B cell (primary cell): Measurements from ENCODE around the gene PELI2. TPM values are rescaled to one million over a fixed set of nuclear protein-coding genes. Genes with fewer than 3 reads are reported as not detected.

Experiments used
- ATAC-seq: fragments of 200-7000 bp; cut with Tn5 transposase; one replicate; pipeline ENCODE4 v1.10.0; 2021; ENCODE audit warnings: low read depth, mild to moderate bottlenecking, moderate number of reproducible peaks, moderate library complexity
- CTCF ChIA-PET: fragments of 350-600 bp; sonication (Branson Sonifier 250); formaldehyde crosslinking; loops from one replicate; lab custom pipeline; 2021; ENCODE audit warnings: antibody characterized with exemption, inconsistent platforms; lab: Charles Lee
- POLR2A ChIA-PET: fragments of 350-600 bp; sonication (Branson Sonifier 250); formaldehyde crosslinking; loops from one replicate; lab custom pipeline; 2021; ENCODE audit warnings: antibody characterized with exemption; lab: Charles Lee
- DNase-seq: peaks from one replicate; pipeline ENCODE4 v3.0.0; 2013
- H2AFZ ChIP-seq: 2 replicates; pipeline ENCODE4 v1.6.1; 2012; ENCODE audit warnings: mild to moderate bottlenecking, low read depth, low read length; ENCODE audit not compliant: insufficient read depth, poor library complexity, severe bottlenecking
- H3K27ac ChIP-seq, 2 donors: 1 replicate in 1 of 2; 2 replicates in 1 of 2; pipeline ENCODE4 v1.5.1; 2012 to 2013; ENCODE audit warnings: low read length in 2 of 2, mild to moderate bottlenecking in 2 of 2, moderate library complexity in 1 of 2
- H3K27me3 ChIP-seq, 4 experiments: fragments of 200-600 bp in 1 of 4; sonication (generic) in 1 of 4; replicated peaks in 1 of 4; 1 replicate in 2 of 4; 2 replicates in 2 of 4; pipeline versions ENCODE4 v1.6.1 to v1.7.0; 2013 to 2016; ENCODE audit warnings: low read length in 3 of 4, mild to moderate bottlenecking in 2 of 4, mixed read lengths in 1 of 4, moderate library complexity in 1 of 4; ENCODE audit not compliant: insufficient read depth in 4 of 4, control insufficient read depth in 3 of 4; ENCODE audit errors: control extremely low read depth in 1 of 4
- H3K36me3 ChIP-seq, 2 experiments: replicated peaks in 1 of 2; 1 replicate in 1 of 2; 2 replicates in 1 of 2; pipeline versions ENCODE4 v1.6.1 to v1.7.1; 2013; ENCODE audit warnings: low read length in 1 of 2; ENCODE audit not compliant: insufficient read depth in 2 of 2, control insufficient read depth in 1 of 2; ENCODE audit errors: control extremely low read depth in 1 of 2, extremely low read depth in 1 of 2
- H3K4me1 ChIP-seq, 2 donors: fragments of 200-600 bp in 1 of 2; sonication (generic) in 1 of 2; 1 replicate in 1 of 2; 2 replicates in 1 of 2; pipeline versions ENCODE4 v1.5.1 to v1.6.1; 2013 to 2017; ENCODE audit warnings: low read length in 2 of 2; ENCODE audit not compliant: control insufficient read depth in 2 of 2, insufficient read depth in 2 of 2
- H3K4me2 ChIP-seq: replicated peaks from 2 replicates; pipeline ENCODE3; 2012; ENCODE audit warnings: mild to moderate bottlenecking, low read depth, low read length; ENCODE audit not compliant: poor library complexity, severe bottlenecking
- H3K4me3 ChIP-seq, 5 experiments: fragments of 200-600 bp in 1 of 5; sonication (generic) in 1 of 5; 1 replicate in 3 of 5; 2 replicates in 2 of 5; pipeline versions ENCODE4 v1.5.1 to v1.7.0; 2011 to 2016; ENCODE audit warnings: low read length in 4 of 5, mild to moderate bottlenecking in 4 of 5, low read depth in 2 of 5, control low read depth in 1 of 5, moderate library complexity in 1 of 5; ENCODE audit not compliant: insufficient read depth in 1 of 5; ENCODE audit errors: control extremely low read depth in 1 of 5, extremely low read depth in 1 of 5
- H3K79me2 ChIP-seq: fragments of 200-600 bp; sonication (generic); one replicate; pipeline ENCODE4 v1.6.0; 2016; ENCODE audit warnings: low read length; ENCODE audit not compliant: control insufficient read depth, insufficient read depth
- H3K9ac ChIP-seq: fragments of 200-600 bp; sonication (generic); 2 replicates; pipeline ENCODE4 v1.6.1; 2017; ENCODE audit warnings: mild to moderate bottlenecking, low read length, moderate library complexity
- H3K9me3 ChIP-seq, 3 donors: one replicate each; pipeline versions ENCODE4 v1.6.1 to v1.7.1; 2013; ENCODE audit warnings: low read length in 2 of 3; ENCODE audit not compliant: control insufficient read depth in 2 of 3, insufficient read depth in 1 of 3; ENCODE audit errors: control extremely low read depth in 1 of 3
- H4K20me1 ChIP-seq: 2 replicates; pipeline ENCODE4 v1.6.0; 2012; ENCODE audit warnings: mild to moderate bottlenecking, low read length; ENCODE audit not compliant: insufficient read depth, control insufficient read depth, poor library complexity, severe bottlenecking
- H3K27ac Mint-ChIP-seq: one replicate; pipeline ENCODE4 v1.8.0; 2021; ENCODE audit warnings: mixed read lengths
- H3K27me3 Mint-ChIP-seq: one replicate; pipeline ENCODE4 v1.8.0; 2021; ENCODE audit warnings: mixed read lengths
- H3K4me1 Mint-ChIP-seq: one replicate; pipeline ENCODE4 v1.8.0; 2021; ENCODE audit warnings: mixed read lengths
- H3K4me3 Mint-ChIP-seq: one replicate; pipeline ENCODE4 v1.8.0; 2021; ENCODE audit warnings: mixed read lengths
- H3K9me3 Mint-ChIP-seq: one replicate; pipeline ENCODE4 v1.8.0; 2022; ENCODE audit warnings: mixed read lengths; ENCODE audit not compliant: insufficient read depth
- EZH2 ChIP-seq: IDR thresholded peaks from 2 replicates; pipeline ENCODE4 v1.6.1; 2012; ENCODE audit warnings: borderline replicate concordance, low read depth, mild to moderate bottlenecking, moderate library complexity, low read length; ENCODE audit not compliant: insufficient read depth, poor library complexity, severe bottlenecking
- WGBS: methylation state at CpG from one replicate; pipeline ENCODE4 v1.1.5; 2013; ENCODE audit warnings: missing lambda C conversion rate; ENCODE audit not compliant: insufficient coverage; 5-methylcytosine and 5-hydroxymethylcytosine counted together
- intact Hi-C: fragments of 100-400 bp; cut with micrococcal nuclease; formaldehyde crosslinking; loops from one replicate; pipeline ENCODE4 v1.10.0; 2022
- polyA plus RNA-seq: library from polyadenylated mRNA; depleted of rRNA; stranded (reverse); fragments of >200 nt; gene quantifications from 2 replicates; pipeline ENCODE4 v1.2.3, GENCODE V29; 2012
- total RNA-seq, 2 donors: library from RNA; stranded (reverse); fragments of 120-200 nt in 1 of 2; gene quantifications; 1 replicate in 1 of 2; 2 replicates in 1 of 2; pipeline versions ENCODE4 v1.2.3 to v1.2.4, GENCODE V29; 2013 to 2022
- TF ChIP-seq, protein P1 (sequence below): fragments of 200-600 bp; IDR thresholded peaks from one replicate; pipeline ENCODE4 v1.8.0; 2022; ENCODE audit warnings: antibody characterized with exemption, mild to moderate bottlenecking

PELI2 gene
- total and polyA plus RNA-seq, 2 donors (not counting 1 experiment from before 2014, with no cell fraction given): 5.7 to 13.4 TPM

DNA sequence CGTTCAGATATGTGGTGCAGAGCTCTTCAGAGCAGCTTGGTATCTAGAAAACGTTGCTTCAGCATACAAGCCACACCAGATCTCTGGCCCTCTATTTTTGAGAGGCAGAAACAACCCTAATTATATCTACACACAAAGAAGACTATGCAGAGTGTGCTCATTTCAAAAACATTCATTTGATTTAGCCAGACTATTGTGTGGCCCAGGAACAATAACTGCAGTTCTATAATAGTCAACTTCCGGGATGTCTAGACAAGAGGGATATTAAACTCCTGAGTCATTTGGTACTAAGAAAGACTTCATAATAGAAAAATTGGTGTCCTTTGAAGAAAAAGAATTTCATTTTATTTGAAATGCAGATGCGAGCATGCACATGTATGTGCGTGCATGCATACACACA, 153.8 kb downstream of the PELI2 start:
- ChIA-PET CTCF (no interaction called here), POLR2A (no interaction called here)
- Mint-ChIP-seq H3K4me1 (no peaks in the 10 kb centered on the region), H3K4me3 (no peak overlapping the region), H3K27me3 (no peaks in the 10 kb centered on the region), H3K9me3 (no peaks in the 10 kb centered on the region), H3K27ac (no peak overlapping the region)
- peaks cover 3% of the 10 kb centered on the region for H4K20me1 ChIP-seq
- no peak overlapping the region for H3K9ac ChIP-seq
- no peaks in the 10 kb centered on the region for H3K4me1 ChIP-seq
- no peaks in the 10 kb centered on the region for H3K27me3 ChIP-seq
- no peak overlapping the region for H3K4me2 ChIP-seq
- WGBS: 67% methylated on average over 2 of the region's 5 CpGs
- no peak overlapping the region for H2AFZ ChIP-seq
- H3K4me3 ChIP-seq: no peak overlapping the region
- H3K9me3 ChIP-seq: no peaks in the 10 kb centered on the region
- no peak for DNase-seq
- no peak for TF ChIP-seq EZH2
- TF ChIP-seq, protein P1, sequence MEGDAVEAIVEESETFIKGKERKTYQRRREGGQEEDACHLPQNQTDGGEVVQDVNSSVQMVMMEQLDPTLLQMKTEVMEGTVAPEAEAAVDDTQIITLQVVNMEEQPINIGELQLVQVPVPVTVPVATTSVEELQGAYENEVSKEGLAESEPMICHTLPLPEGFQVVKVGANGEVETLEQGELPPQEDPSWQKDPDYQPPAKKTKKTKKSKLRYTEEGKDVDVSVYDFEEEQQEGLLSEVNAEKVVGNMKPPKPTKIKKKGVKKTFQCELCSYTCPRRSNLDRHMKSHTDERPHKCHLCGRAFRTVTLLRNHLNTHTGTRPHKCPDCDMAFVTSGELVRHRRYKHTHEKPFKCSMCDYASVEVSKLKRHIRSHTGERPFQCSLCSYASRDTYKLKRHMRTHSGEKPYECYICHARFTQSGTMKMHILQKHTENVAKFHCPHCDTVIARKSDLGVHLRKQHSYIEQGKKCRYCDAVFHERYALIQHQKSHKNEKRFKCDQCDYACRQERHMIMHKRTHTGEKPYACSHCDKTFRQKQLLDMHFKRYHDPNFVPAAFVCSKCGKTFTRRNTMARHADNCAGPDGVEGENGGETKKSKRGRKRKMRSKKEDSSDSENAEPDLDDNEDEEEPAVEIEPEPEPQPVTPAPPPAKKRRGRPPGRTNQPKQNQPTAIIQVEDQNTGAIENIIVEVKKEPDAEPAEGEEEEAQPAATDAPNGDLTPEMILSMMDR: no peak
- intact Hi-C loops: no loop called here
- H3K36me3 ChIP-seq: peaks cover 0 to 2% of the 10 kb centered on the region in 2 experiments
- H3K79me2 ChIP-seq: no peaks in the 10 kb centered on the region
- no peak for ATAC-seq
- no peak overlapping the region for H3K27ac ChIP-seq

DNA sequence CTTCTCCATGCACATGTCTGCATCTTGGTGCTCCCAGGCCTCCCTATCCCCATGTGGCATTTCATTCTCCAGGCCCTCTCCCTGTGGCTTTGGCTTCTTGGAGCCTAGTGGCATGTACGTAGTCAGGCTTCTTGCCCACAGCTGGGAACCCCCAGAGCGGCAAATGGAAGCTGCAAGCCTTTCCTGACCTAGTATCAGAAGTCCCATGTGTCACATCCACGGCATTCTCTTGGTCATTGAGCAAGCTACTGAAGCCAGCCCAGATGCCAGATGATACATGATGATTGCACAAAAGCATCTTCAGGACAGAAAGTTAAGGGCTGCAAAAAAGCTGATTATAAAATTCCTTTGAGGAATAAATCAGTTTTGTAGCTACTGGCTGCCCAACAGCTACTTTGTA, 154.9 kb downstream of the PELI2 start:
- H3K4me2 ChIP-seq: no peak overlapping the region
- no peak overlapping the region for H3K9ac ChIP-seq
- no peak overlapping the region for H3K4me3 ChIP-seq
- ATAC-seq (no peak), DNase-seq (no peak)
- intact Hi-C loops: no loop called here
- CTCF ChIA-PET: no interaction called here
- POLR2A ChIA-PET: no interaction called here
- H4K20me1 ChIP-seq: peaks cover 5% of the 10 kb centered on the region
- 94% methylated on average over 3 of the region's 3 CpGs for WGBS
- H3K4me1 ChIP-seq: no peaks in the 10 kb centered on the region
- no peaks in the 10 kb centered on the region for H3K9me3 ChIP-seq
- H3K27me3 ChIP-seq: no peaks in the 10 kb centered on the region
- H3K27ac ChIP-seq: no peak overlapping the region
- peaks cover 0 to 2% of the 10 kb centered on the region in 2 experiments for H3K36me3 ChIP-seq
- H3K4me3 Mint-ChIP-seq: no peak overlapping the region
- TF ChIP-seq EZH2: no peak
- TF ChIP-seq, protein P1: no peak
- H3K9me3 Mint-ChIP-seq: no peaks in the 10 kb centered on the region
- H3K79me2 ChIP-seq: no peaks in the 10 kb centered on the region
- H3K27ac Mint-ChIP-seq: no peak overlapping the region
- no peak overlapping the region for H2AFZ ChIP-seq
- no peaks in the 10 kb centered on the region for H3K4me1 Mint-ChIP-seq
- H3K27me3 Mint-ChIP-seq: no peaks in the 10 kb centered on the region
